HepG2 (cell line): ENCODE measurements around the gene VWA3A. TPM values are rescaled to one million over a fixed set of nuclear protein-coding genes. Genes with fewer than 3 reads are reported as not detected.

Source experiments
- CENPT ChIP-seq: sonication (generic); formaldehyde crosslinking; IDR thresholded peaks from 2 replicates; pipeline ENCODE4 v1.8.0; 2022; ENCODE audit warnings: low read depth, mild to moderate bottlenecking, moderate library complexity, missing genetic modification reagents
- HHEX ChIP-seq: IDR thresholded peaks from 2 replicates; pipeline ENCODE4 v1.6.1; 2016; ENCODE audit warnings: control low read depth
- MBD4 ChIP-seq: IDR thresholded peaks from 2 replicates; pipeline ENCODE4 v1.6.1; 2012; ENCODE audit warnings: low read length, inconsistent platforms, borderline replicate concordance
- MXI1 ChIP-seq: IDR thresholded peaks from 3 replicates; pipeline ENCODE4 v1.6.1; 2012; ENCODE audit warnings: low read depth, low read length, inconsistent platforms, borderline replicate concordance
- NCOA1 ChIP-seq: sonication (generic); formaldehyde crosslinking; IDR thresholded peaks from 2 replicates; pipeline ENCODE4 v1.9.0; 2021; ENCODE audit warnings: missing genetic modification reagents
- ZEB1 ChIP-seq: IDR thresholded peaks from 2 replicates; pipeline ENCODE4 v1.6.1; 2012; ENCODE audit warnings: mild to moderate bottlenecking, low read depth, inconsistent platforms; ENCODE audit not compliant: insufficient replicate concordance
- ZNF101 ChIP-seq: sonication (generic); formaldehyde crosslinking; IDR thresholded peaks from 2 replicates; pipeline ENCODE4 v1.4.0; 2020; ENCODE audit warnings: mild to moderate bottlenecking, low read depth, missing genetic modification reagents, borderline replicate concordance
- ZNF549 ChIP-seq: sonication (generic); formaldehyde crosslinking; IDR thresholded peaks from 2 replicates; pipeline ENCODE4 v1.5.0; 2020; ENCODE audit warnings: missing genetic modification reagents
- ZNF780A ChIP-seq: sonication (generic); formaldehyde crosslinking; IDR thresholded peaks from 2 replicates; pipeline ENCODE4 v1.8.0; 2022; ENCODE audit warnings: mild to moderate bottlenecking, missing genetic modification reagents, moderate library complexity
- polyA plus RNA-seq, 8 experiments: library from polyadenylated mRNA; depleted of rRNA in 3 of 8; stranded (reverse) in 7 of 8; unstranded in 1 of 8; fragments of >200 nt; fragmentation: Illumina TruSeq in 4 of 8; extraction: Trizol in 4 of 8; gene quantifications; 2 replicates each; pipeline versions ENCODE4 v1.2.1 to v1.2.3, GENCODE V29; 2011 to 2016; ENCODE audit warnings: low read depth in 4 of 8, missing spikeins in 1 of 8, mixed read lengths in 1 of 8; ENCODE audit not compliant: insufficient read depth in 1 of 8
- total RNA-seq, 5 experiments: library from RNA; depleted of rRNA; stranded (reverse); fragments of >200 nt; fragmentation: Illumina TruSeq; extraction: Trizol; gene quantifications; 2 replicates each; pipeline ENCODE4 v1.2.3, GENCODE V29; 2016; ENCODE audit warnings: low read depth in 1 of 5
- TF ChIP-seq, protein P1 (sequence below): sonication (generic); formaldehyde crosslinking; IDR thresholded peaks from 2 replicates; pipeline ENCODE4 v1.4.0; 2020; ENCODE audit warnings: missing genetic modification reagents, borderline replicate concordance
- TF ChIP-seq, protein P2 (sequence below): sonication (generic); formaldehyde crosslinking; IDR thresholded peaks from 2 replicates; pipeline ENCODE4 v1.4.0; 2020; ENCODE audit warnings: missing genetic modification reagents
- TF ChIP-seq, protein P3 (sequence below): IDR thresholded peaks from 2 replicates; pipeline ENCODE4 v1.6.1; 2016
- TF ChIP-seq, protein P4 (sequence below): sonication (generic); formaldehyde crosslinking; IDR thresholded peaks from 2 replicates; pipeline ENCODE4 v1.8.1; 2023; ENCODE audit warnings: mild to moderate bottlenecking, missing genetic modification reagents
- TF ChIP-seq, protein P5 (sequence below): sonication (generic); formaldehyde crosslinking; IDR thresholded peaks from 2 replicates; pipeline ENCODE4 v1.8.0; 2022; ENCODE audit warnings: missing genetic modification reagents, low read depth, mild to moderate bottlenecking, borderline replicate concordance
- TF ChIP-seq, protein P6 (sequence below), 2 experiments: sonication (generic) in 1 of 2; formaldehyde crosslinking in 1 of 2; IDR thresholded peaks; 2 replicates each; pipeline versions ENCODE4 v1.5.1 to v1.6.1; 2011 to 2020; ENCODE audit warnings: borderline replicate concordance in 1 of 2, low read depth in 1 of 2, low read length in 1 of 2, mild to moderate bottlenecking in 1 of 2, missing genetic modification reagents in 1 of 2, moderate library complexity in 1 of 2
- TF ChIP-seq, protein P7 (sequence below): sonication (generic); formaldehyde crosslinking; IDR thresholded peaks from 2 replicates; pipeline ENCODE4 v1.4.0; 2020; ENCODE audit warnings: missing genetic modification reagents

VWA3A gene
- total and polyA plus RNA-seq, 2 of the 13 experiments (the other 11 are each of a cell fraction or from before 2014, with no cell fraction given), result 0.03 to 0.07 TPM

DNA sequence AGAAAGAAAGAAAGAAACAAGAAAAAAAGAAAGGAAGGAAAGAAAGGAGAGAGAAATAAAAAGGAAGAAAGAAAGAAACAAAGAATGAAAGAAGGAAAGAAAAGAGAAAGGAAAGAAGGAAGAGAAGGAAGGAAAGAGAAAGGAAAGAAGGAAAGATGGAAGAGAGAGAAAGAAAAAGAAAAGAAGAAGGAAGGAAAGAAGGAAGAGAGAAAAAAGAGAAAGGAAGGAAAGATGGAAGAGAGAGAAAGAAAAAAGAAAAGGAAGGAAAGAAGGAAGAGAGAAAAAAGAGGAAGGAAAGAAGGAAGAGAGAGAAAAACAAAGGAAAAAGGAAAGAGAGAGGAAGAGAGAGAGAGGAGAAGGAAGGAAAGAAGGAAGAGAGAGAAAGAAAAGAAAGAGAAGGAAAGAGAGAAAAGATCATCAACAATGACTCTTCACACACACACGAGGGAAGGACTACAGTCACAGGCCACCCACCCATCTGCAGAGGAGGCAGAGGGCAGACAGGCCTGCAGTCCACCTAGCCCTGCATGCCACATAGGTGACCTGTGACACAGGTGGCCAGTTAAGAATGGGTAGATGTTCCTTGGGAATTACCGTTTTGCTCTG is 23.9 kb downstream of the VWA3A start (continued):
- TF ChIP-seq, protein P1, sequence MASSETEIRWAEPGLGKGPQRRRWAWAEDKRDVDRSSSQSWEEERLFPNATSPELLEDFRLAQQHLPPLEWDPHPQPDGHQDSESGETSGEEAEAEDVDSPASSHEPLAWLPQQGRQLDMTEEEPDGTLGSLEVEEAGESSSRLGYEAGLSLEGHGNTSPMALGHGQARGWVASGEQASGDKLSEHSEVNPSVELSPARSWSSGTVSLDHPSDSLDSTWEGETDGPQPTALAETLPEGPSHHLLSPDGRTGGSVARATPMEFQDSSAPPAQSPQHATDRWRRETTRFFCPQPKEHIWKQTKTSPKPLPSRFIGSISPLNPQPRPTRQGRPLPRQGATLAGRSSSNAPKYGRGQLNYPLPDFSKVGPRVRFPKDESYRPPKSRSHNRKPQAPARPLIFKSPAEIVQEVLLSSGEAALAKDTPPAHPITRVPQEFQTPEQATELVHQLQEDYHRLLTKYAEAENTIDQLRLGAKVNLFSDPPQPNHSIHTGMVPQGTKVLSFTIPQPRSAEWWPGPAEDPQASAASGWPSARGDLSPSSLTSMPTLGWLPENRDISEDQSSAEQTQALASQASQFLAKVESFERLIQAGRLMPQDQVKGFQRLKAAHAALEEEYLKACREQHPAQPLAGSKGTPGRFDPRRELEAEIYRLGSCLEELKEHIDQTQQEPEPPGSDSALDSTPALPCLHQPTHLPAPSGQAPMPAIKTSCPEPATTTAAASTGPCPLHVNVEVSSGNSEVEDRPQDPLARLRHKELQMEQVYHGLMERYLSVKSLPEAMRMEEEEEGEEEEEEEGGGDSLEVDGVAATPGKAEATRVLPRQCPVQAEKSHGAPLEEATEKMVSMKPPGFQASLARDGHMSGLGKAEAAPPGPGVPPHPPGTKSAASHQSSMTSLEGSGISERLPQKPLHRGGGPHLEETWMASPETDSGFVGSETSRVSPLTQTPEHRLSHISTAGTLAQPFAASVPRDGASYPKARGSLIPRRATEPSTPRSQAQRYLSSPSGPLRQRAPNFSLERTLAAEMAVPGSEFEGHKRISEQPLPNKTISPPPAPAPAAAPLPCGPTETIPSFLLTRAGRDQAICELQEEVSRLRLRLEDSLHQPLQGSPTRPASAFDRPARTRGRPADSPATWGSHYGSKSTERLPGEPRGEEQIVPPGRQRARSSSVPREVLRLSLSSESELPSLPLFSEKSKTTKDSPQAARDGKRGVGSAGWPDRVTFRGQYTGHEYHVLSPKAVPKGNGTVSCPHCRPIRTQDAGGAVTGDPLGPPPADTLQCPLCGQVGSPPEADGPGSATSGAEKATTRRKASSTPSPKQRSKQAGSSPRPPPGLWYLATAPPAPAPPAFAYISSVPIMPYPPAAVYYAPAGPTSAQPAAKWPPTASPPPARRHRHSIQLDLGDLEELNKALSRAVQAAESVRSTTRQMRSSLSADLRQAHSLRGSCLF (CRISPR knock-in tag), result no peak
- TF ChIP-seq, protein P2, sequence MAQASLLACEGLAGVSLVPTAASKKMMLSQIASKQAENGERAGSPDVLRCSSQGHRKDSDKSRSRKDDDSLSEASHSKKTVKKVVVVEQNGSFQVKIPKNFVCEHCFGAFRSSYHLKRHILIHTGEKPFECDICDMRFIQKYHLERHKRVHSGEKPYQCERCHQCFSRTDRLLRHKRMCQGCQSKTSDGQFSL (CRISPR knock-in tag), result no peak
- TF ChIP-seq ZNF780A (CRISPR knock-in tag) (no peak), ZNF101 (CRISPR knock-in tag) (no peak), MXI1 (no peak), HHEX (CRISPR knock-in tag) (no peak), CENPT (CRISPR knock-in tag) (no peak), ZEB1 (no peak), NCOA1 (CRISPR knock-in tag) (no peak), MBD4 (no peak), ZNF549 (no peak)
- TF ChIP-seq, protein P3, sequence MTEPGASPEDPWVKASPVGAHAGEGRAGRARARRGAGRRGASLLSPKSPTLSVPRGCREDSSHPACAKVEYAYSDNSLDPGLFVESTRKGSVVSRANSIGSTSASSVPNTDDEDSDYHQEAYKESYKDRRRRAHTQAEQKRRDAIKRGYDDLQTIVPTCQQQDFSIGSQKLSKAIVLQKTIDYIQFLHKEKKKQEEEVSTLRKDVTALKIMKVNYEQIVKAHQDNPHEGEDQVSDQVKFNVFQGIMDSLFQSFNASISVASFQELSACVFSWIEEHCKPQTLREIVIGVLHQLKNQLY (CRISPR knock-in tag), result no peak
- TF ChIP-seq, protein P4, sequence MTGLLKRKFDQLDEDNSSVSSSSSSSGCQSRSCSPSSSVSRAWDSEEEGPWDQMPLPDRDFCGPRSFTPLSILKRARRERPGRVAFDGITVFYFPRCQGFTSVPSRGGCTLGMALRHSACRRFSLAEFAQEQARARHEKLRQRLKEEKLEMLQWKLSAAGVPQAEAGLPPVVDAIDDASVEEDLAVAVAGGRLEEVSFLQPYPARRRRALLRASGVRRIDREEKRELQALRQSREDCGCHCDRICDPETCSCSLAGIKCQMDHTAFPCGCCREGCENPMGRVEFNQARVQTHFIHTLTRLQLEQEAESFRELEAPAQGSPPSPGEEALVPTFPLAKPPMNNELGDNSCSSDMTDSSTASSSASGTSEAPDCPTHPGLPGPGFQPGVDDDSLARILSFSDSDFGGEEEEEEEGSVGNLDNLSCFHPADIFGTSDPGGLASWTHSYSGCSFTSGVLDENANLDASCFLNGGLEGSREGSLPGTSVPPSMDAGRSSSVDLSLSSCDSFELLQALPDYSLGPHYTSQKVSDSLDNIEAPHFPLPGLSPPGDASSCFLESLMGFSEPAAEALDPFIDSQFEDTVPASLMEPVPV, result no peak
- TF ChIP-seq, protein P5, sequence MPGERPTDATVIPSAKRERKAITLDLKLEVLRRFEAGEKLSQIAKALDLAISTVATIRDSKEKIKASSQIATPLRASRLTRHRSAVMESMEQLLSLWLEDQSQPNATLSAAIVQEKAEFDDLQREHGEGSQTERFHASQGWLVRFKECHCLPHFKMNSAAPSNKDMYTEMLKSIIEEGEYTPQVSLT (CRISPR knock-in tag), result no peak
- TF ChIP-seq, protein P6, sequence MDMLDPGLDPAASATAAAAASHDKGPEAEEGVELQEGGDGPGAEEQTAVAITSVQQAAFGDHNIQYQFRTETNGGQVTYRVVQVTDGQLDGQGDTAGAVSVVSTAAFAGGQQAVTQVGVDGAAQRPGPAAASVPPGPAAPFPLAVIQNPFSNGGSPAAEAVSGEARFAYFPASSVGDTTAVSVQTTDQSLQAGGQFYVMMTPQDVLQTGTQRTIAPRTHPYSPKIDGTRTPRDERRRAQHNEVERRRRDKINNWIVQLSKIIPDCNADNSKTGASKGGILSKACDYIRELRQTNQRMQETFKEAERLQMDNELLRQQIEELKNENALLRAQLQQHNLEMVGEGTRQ (IDR thresholded peaks at IDR 0.05; ENCODE audit: low read depth, low read length), result no peak
- TF ChIP-seq, protein P6 (CRISPR knock-in tag; IDR thresholded peaks at IDR 0.05; ENCODE audit: borderline replicate concordance), result no peak
- TF ChIP-seq, protein P7, sequence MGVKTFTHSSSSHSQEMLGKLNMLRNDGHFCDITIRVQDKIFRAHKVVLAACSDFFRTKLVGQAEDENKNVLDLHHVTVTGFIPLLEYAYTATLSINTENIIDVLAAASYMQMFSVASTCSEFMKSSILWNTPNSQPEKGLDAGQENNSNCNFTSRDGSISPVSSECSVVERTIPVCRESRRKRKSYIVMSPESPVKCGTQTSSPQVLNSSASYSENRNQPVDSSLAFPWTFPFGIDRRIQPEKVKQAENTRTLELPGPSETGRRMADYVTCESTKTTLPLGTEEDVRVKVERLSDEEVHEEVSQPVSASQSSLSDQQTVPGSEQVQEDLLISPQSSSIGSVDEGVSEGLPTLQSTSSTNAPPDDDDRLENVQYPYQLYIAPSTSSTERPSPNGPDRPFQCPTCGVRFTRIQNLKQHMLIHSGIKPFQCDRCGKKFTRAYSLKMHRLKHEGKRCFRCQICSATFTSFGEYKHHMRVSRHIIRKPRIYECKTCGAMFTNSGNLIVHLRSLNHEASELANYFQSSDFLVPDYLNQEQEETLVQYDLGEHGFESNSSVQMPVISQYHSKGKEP, result no peak
